IMR-90 (cell line): Measurements from ENCODE around the gene CDK5. TPM values are rescaled to one million over a fixed set of nuclear protein-coding genes. Genes with fewer than 3 reads are reported as not detected.
A peak's percentile ranks its signal among the peaks of the same experiment; 100 is the strongest.

ENCODE experiments used
- ATAC-seq: fragments of 200-7000 bp; cut with Tn5 transposase; 2 replicates; pipeline ENCODE4 v1.9.1; 2020; ENCODE audit warnings: low read depth, mild to moderate bottlenecking, moderate library complexity
- BruUV-seq: library from RNA; stranded (reverse); fragments of 400-500 nt; replicated peaks from 2 replicates; lab custom pipeline; 2021; lab: Mats Ljungman, UMichigan
- CTCF ChIA-PET: fragments of 300-600 bp; formaldehyde crosslinking; extraction: SDS; loops from one replicate; lab custom pipeline; 2021; ENCODE audit warnings: antibody characterized with exemption; lab: Yijun Ruan, JAX
- POLR2A ChIA-PET: fragments of 300-600 bp; sonication (Branson Sonifier 250); formaldehyde crosslinking; loops from one replicate; lab custom pipeline; 2022; ENCODE audit warnings: antibody characterized with exemption; ENCODE audit not compliant: unreplicated experiment; lab: Charles Lee
- DNase-seq: peaks from one replicate; pipeline ENCODE4 v3.0.0; 2013
- H2AFZ ChIP-seq: replicated peaks from 2 replicates; pipeline ENCODE3; 2013; ENCODE audit warnings: low read length, mild to moderate bottlenecking; ENCODE audit not compliant: poor library complexity
- H2AK5ac ChIP-seq: 2 replicates; pipeline ENCODE4 v1.6.1; 2013; ENCODE audit warnings: low read depth, low read length, inconsistent platforms
- H2AK9ac ChIP-seq: replicated peaks from 2 replicates; pipeline ENCODE3; 2013; ENCODE audit warnings: mild to moderate bottlenecking, low read depth, low read length, moderate library complexity; ENCODE audit not compliant: poor library complexity
- H2BK120ac ChIP-seq: 2 replicates; pipeline ENCODE4 v1.6.1; 2013; ENCODE audit warnings: low read depth, low read length, inconsistent platforms
- H2BK15ac ChIP-seq: 3 replicates; pipeline ENCODE4 v1.6.1; 2013; ENCODE audit warnings: low read depth, low read length, inconsistent platforms
- H2BK20ac ChIP-seq: 2 replicates; pipeline ENCODE4 v1.6.1; 2013; ENCODE audit warnings: low read depth, mild to moderate bottlenecking, inconsistent platforms, low read length, moderate library complexity
- H2BK5ac ChIP-seq: 2 replicates; pipeline ENCODE4 v1.6.1; 2013; ENCODE audit warnings: mild to moderate bottlenecking, low read depth, low read length, inconsistent platforms; ENCODE audit not compliant: poor library complexity, severe bottlenecking
- H3K14ac ChIP-seq: replicated peaks from 2 replicates; pipeline ENCODE4 v1.6.1; 2013; ENCODE audit warnings: low read depth, low read length, inconsistent platforms
- H3K18ac ChIP-seq: 2 replicates; pipeline ENCODE4 v1.6.1; 2013; ENCODE audit warnings: low read depth, low read length, control low read depth
- H3K23ac ChIP-seq: 2 replicates; pipeline ENCODE4 v1.6.1; 2013; ENCODE audit warnings: low read depth, low read length, inconsistent platforms
- H3K27ac ChIP-seq: 2 replicates; pipeline ENCODE4 v1.5.1; 2013; ENCODE audit warnings: mild to moderate bottlenecking, control low read depth, low read length; ENCODE audit not compliant: insufficient read depth
- H3K27me3 ChIP-seq: 2 replicates; pipeline ENCODE4 v1.6.1; 2013; ENCODE audit warnings: low read length; ENCODE audit not compliant: control insufficient read depth, insufficient read depth
- H3K36me3 ChIP-seq: 2 replicates; pipeline ENCODE4 v1.6.1; 2013; ENCODE audit warnings: low read length, mixed read lengths; ENCODE audit not compliant: control insufficient read depth, insufficient read depth
- H3K4ac ChIP-seq: 2 replicates; pipeline ENCODE4 v1.6.1; 2013; ENCODE audit warnings: low read depth, low read length, inconsistent platforms
- H3K4me1 ChIP-seq: 2 replicates; pipeline ENCODE4 v1.6.1; 2013; ENCODE audit warnings: low read length, mixed read lengths; ENCODE audit not compliant: control insufficient read depth, insufficient read depth
- H3K4me2 ChIP-seq: 2 replicates; pipeline ENCODE4 v1.6.1; 2013; ENCODE audit warnings: low read depth, mild to moderate bottlenecking, control low read depth, low read length, moderate library complexity
- H3K4me3 ChIP-seq: 2 replicates; pipeline ENCODE4 v1.5.1; 2013; ENCODE audit warnings: low read depth, mild to moderate bottlenecking, control low read depth, low read length, moderate library complexity; ENCODE audit not compliant: insufficient read depth
- H3K56ac ChIP-seq: 2 replicates; pipeline ENCODE4 v1.6.1; 2013; ENCODE audit warnings: low read length, inconsistent platforms; ENCODE audit not compliant: insufficient read depth; ENCODE audit errors: extremely low read depth
- H3K79me1 ChIP-seq, 2 experiments: 2 replicates each; pipeline ENCODE4 v1.6.1; 2013; ENCODE audit warnings: low read length in 2 of 2, inconsistent platforms in 1 of 2, low read depth in 1 of 2
- H3K9ac ChIP-seq: 2 replicates; pipeline ENCODE4 v1.6.1; 2013; ENCODE audit warnings: low read depth, low read length, control low read depth
- H3K9me1 ChIP-seq: 2 replicates; pipeline ENCODE4 v1.6.1; 2013; ENCODE audit warnings: low read length, inconsistent platforms; ENCODE audit not compliant: insufficient read depth
- H3K9me3 ChIP-seq: 2 replicates; pipeline ENCODE4 v1.6.1; 2013; ENCODE audit warnings: low read length; ENCODE audit not compliant: control insufficient read depth, insufficient read depth
- H4K20me1 ChIP-seq: 2 replicates; pipeline ENCODE4 v1.6.1; 2013; ENCODE audit warnings: low read length, inconsistent platforms; ENCODE audit not compliant: insufficient read depth
- H4K5ac ChIP-seq: 2 replicates; pipeline ENCODE4 v1.6.1; 2013; ENCODE audit warnings: mild to moderate bottlenecking, low read depth, low read length, control low read depth
- H4K8ac ChIP-seq, 2 experiments: 2 replicates each; pipeline ENCODE4 v1.6.1; 2013; ENCODE audit warnings: low read depth in 2 of 2, low read length in 2 of 2, control low read depth in 1 of 2, inconsistent platforms in 1 of 2
- H4K91ac ChIP-seq: 2 replicates; pipeline ENCODE4 v1.6.1; 2013; ENCODE audit warnings: low read depth, low read length, inconsistent platforms; ENCODE audit not compliant: insufficient read depth
- CTCF ChIP-seq: conservative IDR thresholded peaks from 2 replicates; pipeline ENCODE4 v1.5.1; 2012; ENCODE audit warnings: mild to moderate bottlenecking, low read depth, low read length, improper control_type of control experiment
- FOS ChIP-seq: fragments of 150-350 bp; IDR thresholded peaks from 2 replicates; pipeline ENCODE4 v1.6.1; 2016; ENCODE audit warnings: low read depth, low read length
- MAFK ChIP-seq: IDR thresholded peaks from 2 replicates; pipeline ENCODE4 v1.6.1; 2012; ENCODE audit warnings: low read depth, low read length, improper control_type of control experiment
- MAZ ChIP-seq: IDR thresholded peaks from 2 replicates; pipeline ENCODE4 v1.6.1; 2012; ENCODE audit warnings: low read depth, mild to moderate bottlenecking, low read length, improper control_type of control experiment, moderate library complexity, borderline replicate concordance
- MXI1 ChIP-seq: IDR thresholded peaks from 2 replicates; pipeline ENCODE4 v1.6.1; 2012; ENCODE audit warnings: low read depth, mild to moderate bottlenecking, low read length, moderate library complexity, borderline replicate concordance
- POLR2A ChIP-seq: IDR thresholded peaks from 2 replicates; pipeline ENCODE4 v1.6.1; 2012; ENCODE audit warnings: mild to moderate bottlenecking, low read depth, low read length
- RAD21 ChIP-seq: IDR thresholded peaks from 2 replicates; pipeline ENCODE4 v1.6.1; 2012; ENCODE audit warnings: low read length, improper control_type of control experiment
- RFX5 ChIP-seq: IDR thresholded peaks from 2 replicates; pipeline ENCODE4 v1.8.0; 2012; ENCODE audit warnings: low read depth, mild to moderate bottlenecking, low read length, moderate library complexity
- WGBS, 2 experiments: methylation state at CpG; one replicate each; pipeline versions ENCODE4 v1.1.5 to v1.1.7; 2013; ENCODE audit warnings: missing lambda C conversion rate in 2 of 2; ENCODE audit not compliant: insufficient read length in 1 of 2; ENCODE audit errors: extremely low coverage in 2 of 2; 5-methylcytosine and 5-hydroxymethylcytosine counted together
- dilution Hi-C: fragments of 300-500 bp; cut with HindIII; formaldehyde crosslinking; loops from one replicate; pipeline ENCODE4 v1.14.3; 2018; ENCODE audit warnings: low sequenced_read_pairs; ENCODE audit not compliant: unreplicated experiment
- in situ Hi-C: fragments of 300-500 bp; cut with MboI; formaldehyde crosslinking; loops from 3 replicates; pipeline ENCODE4 v1.14.3; 2019; ENCODE audit warnings: low sequenced_read_pairs, inconsistent platforms, mixed read lengths
- intact Hi-C: fragments of 100-400 bp; cut with micrococcal nuclease; formaldehyde crosslinking; loops from 2 replicates; pipeline ENCODE4 v1.10.0; 2022
- polyA plus RNA-seq, 3 experiments: library from polyadenylated mRNA; depleted of rRNA; stranded (reverse); fragments of >200 nt; gene quantifications; 2 replicates each; pipeline ENCODE4 v1.2.3, GENCODE V29; 2012; ENCODE audit warnings: low replicate concordance in 1 of 3
- total RNA-seq: library from RNA; depleted of rRNA; stranded (reverse); fragments of >200 nt; gene quantifications from 2 replicates; pipeline ENCODE4 v1.2.3, GENCODE V29; 2012
- TF ChIP-seq, protein P1 (sequence below): fragments of 150-350 bp; IDR thresholded peaks from 2 replicates; pipeline ENCODE4 v1.6.1; 2017; ENCODE audit warnings: mild to moderate bottlenecking, antibody characterized with exemption, low read length, low read depth

Gene CDK5
- total and polyA plus RNA-seq, 2 of the 4 experiments (the other 2 are of a cell fraction) = 22.4 to 34.8 TPM

DNA sequence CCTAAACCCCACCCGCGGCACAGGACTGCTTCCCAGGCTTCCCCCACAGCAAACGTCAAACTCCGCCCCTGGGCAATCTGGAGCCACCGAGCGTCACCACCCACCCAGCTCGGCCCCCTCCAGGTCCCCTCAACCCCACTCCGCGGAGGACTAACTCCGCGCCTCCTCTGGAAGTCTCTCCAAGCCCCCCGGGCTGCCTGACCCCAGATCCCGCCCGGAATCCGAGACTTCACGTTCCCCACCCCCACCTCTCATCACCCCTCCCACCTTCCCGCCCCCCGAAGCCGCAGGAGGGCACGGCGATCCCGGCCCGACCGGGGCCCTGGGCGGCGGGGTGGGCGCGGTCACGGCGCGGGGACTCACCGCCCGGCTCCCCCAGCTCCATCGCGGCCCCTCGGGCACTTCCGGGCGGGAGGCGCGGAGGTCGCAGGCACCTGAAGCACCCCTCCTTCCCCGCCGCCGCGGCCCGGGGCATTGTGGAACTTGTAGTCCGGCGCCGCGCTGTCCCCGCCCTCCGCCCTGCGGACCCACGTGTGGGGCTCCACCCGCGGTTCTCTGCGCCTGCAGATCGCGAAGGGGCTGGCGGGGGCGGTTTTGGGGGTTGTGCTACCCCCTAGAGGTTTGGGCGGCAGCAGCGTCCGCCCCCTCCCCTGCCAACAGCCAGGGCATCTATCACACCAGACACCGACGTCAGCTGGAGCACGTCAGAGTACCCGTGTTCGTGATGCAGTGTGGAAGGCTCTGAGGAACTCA, 25.6 kb upstream of the CDK5 start, which contains the start of gene TMUB1:
TSS of gene TMUB1 (minus strand) at position 423 of the 753 bp plus-strand sequence. CDS start 930 bp downstream, outside the sequence.
- DNase-seq (peak; percentile 51), ATAC-seq (peak; percentile 24)
- peak within 1 kb of the TSS; percentile 51; the same call in 1 of the 2 replicates for H3K18ac ChIP-seq
- H2BK20ac ChIP-seq = peak within 1 kb of the TSS; percentile 37; the same call in 1 of the 2 replicates
- peak within 1 kb of the TSS; percentile 91 for H3K23ac ChIP-seq
- peaks cover 30% of the 10 kb centered on the region for H3K4me1 ChIP-seq
- peak within 1 kb of the TSS; percentile 85 to 86; a peak in 3 of 4 replicates for H4K8ac ChIP-seq
- BruUV-seq = no TSS peak
- peak within 1 kb of the TSS; percentile 90 for H2AK9ac ChIP-seq
- H2BK120ac ChIP-seq = peak within 1 kb of the TSS; percentile 37; the same call in 1 of the 2 replicates
- H4K20me1 ChIP-seq = peaks cover 14% of the 10 kb centered on the region
- in situ Hi-C loops = no loop called here
- H2AFZ ChIP-seq = peak within 1 kb of the TSS; percentile 91
- dilution Hi-C loops = no loop called here
- ChIA-PET CTCF (no interaction called here), POLR2A (no interaction called here)
- WGBS, 2 experiments = no CpG with 5 or more reads among the region's 69 CpGs
- H3K4me3 ChIP-seq = peak within 1 kb of the TSS; percentile 75
- H3K9ac ChIP-seq = peak within 1 kb of the TSS; percentile 84
- H3K9me1 ChIP-seq = peaks cover 6% of the 10 kb centered on the region; the same call in 1 of the 2 replicates
- H4K5ac ChIP-seq = peak within 1 kb of the TSS; percentile 56
- H2BK5ac ChIP-seq = peak within 1 kb of the TSS; percentile 84
- H3K56ac ChIP-seq = peak within 1 kb of the TSS; percentile 58
- H3K9me3 ChIP-seq = no peaks in the 10 kb centered on the region
- H4K91ac ChIP-seq = peak within 1 kb of the TSS; percentile 75
- H3K36me3 ChIP-seq = peaks cover 2% of the 10 kb centered on the region; the same call in 1 of the 2 replicates
- TF ChIP-seq RFX5 (no peak), RAD21 (no peak), MAZ (peak; percentile 74; the same call in 1 of the 2 replicates), POLR2A (peak; percentile 40; the same call in 1 of the 2 replicates), MAFK (no peak), FOS (no peak), MXI1 (peak; percentile 79), CTCF (no peak)
- TF ChIP-seq, protein P1, sequence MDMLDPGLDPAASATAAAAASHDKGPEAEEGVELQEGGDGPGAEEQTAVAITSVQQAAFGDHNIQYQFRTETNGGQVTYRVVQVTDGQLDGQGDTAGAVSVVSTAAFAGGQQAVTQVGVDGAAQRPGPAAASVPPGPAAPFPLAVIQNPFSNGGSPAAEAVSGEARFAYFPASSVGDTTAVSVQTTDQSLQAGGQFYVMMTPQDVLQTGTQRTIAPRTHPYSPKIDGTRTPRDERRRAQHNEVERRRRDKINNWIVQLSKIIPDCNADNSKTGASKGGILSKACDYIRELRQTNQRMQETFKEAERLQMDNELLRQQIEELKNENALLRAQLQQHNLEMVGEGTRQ = peak; percentile 63
- peak within 1 kb of the TSS; percentile 99 for H3K4me2 ChIP-seq
- peak within 1 kb of the TSS; percentile 91 for H3K27ac ChIP-seq
- H3K79me1 ChIP-seq = peaks cover 10 to 44% of the 10 kb centered on the region in 2 experiments; a peak in 3 of 4 replicates
- 0 out of 3 replicates have a peak within 1 kb of the TSS, but pooled peaks have one; percentile 52 for H2BK15ac ChIP-seq
- H3K4ac ChIP-seq = peak within 1 kb of the TSS; percentile 93
- peak within 1 kb of the TSS; percentile 85 for H3K14ac ChIP-seq
- H3K27me3 ChIP-seq = no peaks in the 10 kb centered on the region
- intact Hi-C loops = no loop called here
- H2AK5ac ChIP-seq = peak within 1 kb of the TSS; percentile 80
